GM19324 (cell line): Measurements from ENCODE around the gene OPN4.

ENCODE experiments used
- ATAC-seq: cut with Tn5 transposase; IDR thresholded peaks from one replicate; pipeline ENCODE4 v1.9.1; 2021; ENCODE audit warnings: mild to moderate bottlenecking, moderate library complexity; ENCODE audit not compliant: unreplicated experiment, low FRiP score

OPN4 gene

DNA sequence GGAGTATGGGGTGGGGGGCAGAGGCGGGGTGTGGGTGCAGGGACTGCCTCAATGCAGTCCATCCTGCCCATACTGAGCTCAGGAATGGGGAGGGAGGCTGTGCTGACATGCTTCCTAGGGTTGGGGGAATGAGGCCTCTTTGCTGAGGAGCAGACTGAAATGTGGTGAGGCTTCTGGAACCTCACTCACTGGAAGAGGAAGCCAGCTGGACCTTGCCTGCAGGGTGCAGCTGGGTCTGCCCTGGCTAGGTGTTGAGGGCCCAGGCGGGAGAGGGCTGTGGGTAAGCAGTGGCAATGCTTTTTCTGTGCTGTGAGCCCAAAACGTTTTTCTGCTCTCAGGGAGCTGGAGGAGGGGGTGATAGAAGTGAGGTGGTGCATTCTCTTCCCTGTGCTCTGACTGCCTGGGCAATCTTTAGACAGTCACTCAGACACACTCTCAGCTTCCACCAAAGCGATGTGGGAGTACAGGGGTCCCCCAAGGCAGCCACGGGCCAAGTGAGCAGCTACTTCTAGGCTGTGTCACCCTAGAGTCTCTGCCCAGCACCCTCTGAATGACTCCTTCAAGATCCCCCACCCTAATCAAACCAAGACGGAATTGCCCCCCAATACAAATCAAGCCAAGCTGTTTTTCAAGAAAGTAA, 60.9 kb downstream of the OPN4 start:
- ATAC-seq = no peak

GRCh38 chr10:86715836-86716235, 61.5 kb downstream of the OPN4 start:
- ATAC-seq = no peak
